Stomach (tissue), 9 donors: ENCODE measurements around the gene ZNF575. TPM values are rescaled to one million over a fixed set of nuclear protein-coding genes. Genes with fewer than 3 reads are reported as not detected.

Experiments used
- DNase-seq, 2 donors: peaks; one replicate each; pipeline versions ENCODE4 v3.0.0 to v3.0.0-alpha.2; 2013 to 2019
- H3K27ac ChIP-seq, 5 donors: fragments of 200-600 bp in 4 of 5; sonication (generic) in 4 of 5; one replicate each; pipeline ENCODE4 v1.5.1; 2013 to 2019; ENCODE audit warnings: mild to moderate bottlenecking in 1 of 5, moderate library complexity in 1 of 5
- H3K27me3 ChIP-seq, 3 donors: fragments of 200-600 bp; sonication (generic); one replicate each; pipeline ENCODE4 v1.5.1; 2017 to 2019; ENCODE audit warnings: mixed run types in 1 of 3
- H3K36me3 ChIP-seq, 4 donors: fragments of 200-600 bp; sonication (generic); 1 replicate in 3 of 4; 2 replicates in 1 of 4; pipeline ENCODE4 v1.5.1; 2016 to 2019
- H3K4me1 ChIP-seq, 4 donors: fragments of 200-600 bp; sonication (generic); one replicate each; pipeline ENCODE4 v1.5.1; 2016 to 2019
- H3K4me3 ChIP-seq, 4 donors: fragments of 200-600 bp; sonication (generic) in 3 of 4; one replicate each; pipeline ENCODE4 v1.5.1; 2016 to 2019; ENCODE audit warnings: mild to moderate bottlenecking in 1 of 4
- H3K9me3 ChIP-seq, 4 donors: fragments of 200-600 bp; sonication (generic); one replicate each; pipeline ENCODE4 v1.5.1; 2016 to 2019
- CTCF ChIP-seq, 7 experiments: fragments of 450-650 bp in 4 of 7; fragments of 200-600 bp in 3 of 7; sonication (generic) in 3 of 7; IDR thresholded peaks; one replicate each; pipeline ENCODE4 v1.5.1; 2016 to 2019; ENCODE audit warnings: antibody characterized with exemption in 7 of 7, control low read depth in 2 of 7, mild to moderate bottlenecking in 1 of 7
- EP300 ChIP-seq: sonication (generic); formaldehyde crosslinking; IDR thresholded peaks from one replicate; pipeline ENCODE4 v1.6.1; 2017; ENCODE audit warnings: antibody characterized with exemption
- POLR2A ChIP-seq, 4 donors: fragments of 450-650 bp; IDR thresholded peaks; one replicate each; pipeline ENCODE4 v1.6.1; 2016; ENCODE audit warnings: antibody characterized with exemption in 4 of 4, control low read depth in 2 of 4, mild to moderate bottlenecking in 1 of 4, moderate library complexity in 1 of 4
- POLR2AphosphoS5 ChIP-seq, 3 donors: sonication (generic); formaldehyde crosslinking; IDR thresholded peaks; one replicate each; pipeline ENCODE4 v1.6.1; 2016; ENCODE audit warnings: antibody characterized with exemption in 3 of 3
- WGBS, 5 donors: extraction: QIAGEN DNeasy Blood & Tissue Kit in 3 of 5; methylation state at CpG; one replicate each; pipeline versions ENCODE4 v1.1.5 to v1.1.7; 2013 to 2018; 5-methylcytosine and 5-hydroxymethylcytosine counted together
- intact Hi-C: fragments of 100-400 bp; cut with DNase I; formaldehyde crosslinking; loops from one replicate; pipeline ENCODE4 v1.15.1; 2023; ENCODE audit warnings: low total_unique reads
- polyA plus RNA-seq, 3 donors: library from polyadenylated mRNA; stranded (reverse); fragments of 200-250 nt; gene quantifications; one replicate each; pipeline ENCODE4 v1.2.3, GENCODE V29; 2013
- total RNA-seq, 5 donors: library from RNA; depleted of rRNA; stranded (reverse); fragments of >200 nt; gene quantifications; one replicate each; pipeline versions ENCODE4 v1.1.0 to v1.2.3, GENCODE V29; 2014 to 2016
- donor health status: healthy with polysubstance abuse.
- donor health status: Bipolar disorder and iron deficiency.
- donor health status: healthy.

The ZNF575 gene
- total and polyA plus RNA-seq, 8 donors = 0.37 to 23.5 (median 0.76) TPM; not detected in 3

- DNase-seq = no peak
- no peak overlapping the region for H3K4me3 ChIP-seq
- peak overlapping the region in 3 of 5 donors; percentile 7 to 32 (median 18) for H3K27ac ChIP-seq
- H3K9me3 ChIP-seq = no peaks in the 10 kb centered on the region
- WGBS, 5 donors = 88 to 97% (median 93%) methylated on average over 1 of the region's 1 CpG
- TF ChIP-seq POLR2AphosphoS5 (IDR thresholded peaks at IDR 0.05) = no peak
- no peak for TF ChIP-seq POLR2A (IDR thresholded peaks at IDR 0.05)
- no peak for TF ChIP-seq CTCF (IDR thresholded peaks at IDR 0.05)
- TF ChIP-seq EP300 = no peak
- peaks cover 7 to 29% (median 18%) of the 10 kb centered on the region in 4 donors for H3K4me1 ChIP-seq
- H3K27me3 ChIP-seq = no peaks in the 10 kb centered on the region
- H3K36me3 ChIP-seq = peaks cover 0 to 24% (median 20%) of the 10 kb centered on the region in 4 donors
- intact Hi-C loops = no loop called here
Observed at GRCh38 chr19:43584484-43584883, 51.5 kb downstream of the ZNF575 start.

Other genes with a start within 250 kb of the ZNF575 start
- gene CD177, start 179.5 kb upstream of the ZNF575 start, total RNA-seq = 10 to 100 TPM in 1 of 5 donors, 1 to 10 TPM in 2, not detected in 2; 2.8 to 11.3 (median 4.5) TPM
- 1 to 10 TPM in 1 of 3 donors, under 1 TPM in 1, not detected in 1; 0.25 to 1.1 TPM for gene CD177, start 179.5 kb upstream of the ZNF575 start, polyA plus RNA-seq
- not detected for gene TEX101, start 118.3 kb upstream of the ZNF575 start, total RNA-seq
- under 1 TPM in 1 of 3 donors, not detected in 2; 0.28 TPM for gene TEX101, start 118.3 kb upstream of the ZNF575 start, polyA plus RNA-seq
- under 1 TPM in 3 of 5 donors, not detected in 2; 0.29 to 0.55 (median 0.45) TPM for gene LYPD3, start 67.6 kb upstream of the ZNF575 start, total RNA-seq
- 10 to 100 TPM in 1 of 3 donors, 1 to 10 TPM in 1, under 1 TPM in 1; 0.76 to 72.4 (median 2.2) TPM for gene LYPD3, start 67.6 kb upstream of the ZNF575 start, polyA plus RNA-seq
- 10 to 100 TPM in 1 of 5 donors, 1 to 10 TPM in 3, not detected in 1; 2.0 to 55.3 (median 8.5) TPM for gene PHLDB3, start 28.4 kb upstream of the ZNF575 start, total RNA-seq
- gene PHLDB3, start 28.4 kb upstream of the ZNF575 start, polyA plus RNA-seq = 10 to 100 TPM in 2 of 3 donors, 1 to 10 TPM in 1; 9.5 to 24.9 (median 13.9) TPM
- 100 to 1,000 TPM in 1 of 5 donors, 10 to 100 TPM in 4; 43.5 to 157 (median 61.1) TPM for gene ETHE1, start 6.0 kb upstream of the ZNF575 start, total RNA-seq
- 10 to 100 TPM; 42.6 to 55.5 (median 42.8) TPM for gene ETHE1, start 6.0 kb upstream of the ZNF575 start, polyA plus RNA-seq
- 10 to 100 TPM; 10.8 to 42.5 (median 16.8) TPM for gene XRCC1, start 42.3 kb downstream of the ZNF575 start, total RNA-seq
- gene XRCC1, start 42.3 kb downstream of the ZNF575 start, polyA plus RNA-seq = 10 to 100 TPM; 13.1 to 24.3 (median 18.0) TPM
- gene PINLYP, start 42.6 kb downstream of the ZNF575 start, total RNA-seq = 10 to 100 TPM in 1 of 5 donors, 1 to 10 TPM in 2, under 1 TPM in 1, not detected in 1; 0.14 to 18.7 (median 4.3) TPM
- 10 to 100 TPM in 2 of 3 donors, 1 to 10 TPM in 1; 8.0 to 16.8 (median 15.7) TPM for gene PINLYP, start 42.6 kb downstream of the ZNF575 start, polyA plus RNA-seq
- gene IRGQ, start 62.9 kb downstream of the ZNF575 start, total RNA-seq = 10 to 100 TPM in 4 of 5 donors, 1 to 10 TPM in 1; 5.3 to 57.1 (median 25.3) TPM
- 1 to 10 TPM; 2.0 to 4.9 (median 2.6) TPM for gene IRGQ, start 62.9 kb downstream of the ZNF575 start, polyA plus RNA-seq
- 10 to 100 TPM in 3 of 5 donors, 1 to 10 TPM in 1, not detected in 1; 4.2 to 21.6 (median 15.9) TPM for gene ZNF576, start 63.4 kb downstream of the ZNF575 start, total RNA-seq
- 10 to 100 TPM; 13.7 to 18.2 (median 14.9) TPM for gene ZNF576, start 63.4 kb downstream of the ZNF575 start, polyA plus RNA-seq
- not detected for gene SRRM5, start 78.9 kb downstream of the ZNF575 start, total RNA-seq
- under 1 TPM in 2 of 3 donors, not detected in 1; 0.45 to 0.50 TPM for gene SRRM5, start 78.9 kb downstream of the ZNF575 start, polyA plus RNA-seq
- gene ZNF428, start 86.4 kb downstream of the ZNF575 start, total RNA-seq = 10 to 100 TPM in 4 of 5 donors, 1 to 10 TPM in 1; 7.8 to 72.7 (median 11.2) TPM
- gene ZNF428, start 86.4 kb downstream of the ZNF575 start, polyA plus RNA-seq = 10 to 100 TPM; 30.9 to 47.9 (median 42.8) TPM
- gene CADM4, start 106.7 kb downstream of the ZNF575 start, total RNA-seq = 1 to 10 TPM in 4 of 5 donors, not detected in 1; 4.9 to 8.6 (median 6.2) TPM
- 10 to 100 TPM in 1 of 3 donors, 1 to 10 TPM in 2; 5.0 to 14.2 (median 8.9) TPM for gene CADM4, start 106.7 kb downstream of the ZNF575 start, polyA plus RNA-seq
- gene PLAUR, start 137.0 kb downstream of the ZNF575 start, total RNA-seq = 10 to 100 TPM in 4 of 5 donors, 1 to 10 TPM in 1; 2.0 to 57.2 (median 26.1) TPM
- gene PLAUR, start 137.0 kb downstream of the ZNF575 start, polyA plus RNA-seq = 10 to 100 TPM in 2 of 3 donors, 1 to 10 TPM in 1; 9.1 to 35.9 (median 31.1) TPM
- gene IRGC, start 182.9 kb downstream of the ZNF575 start, total RNA-seq = not detected
- not detected for gene IRGC, start 182.9 kb downstream of the ZNF575 start, polyA plus RNA-seq
- 10 to 100 TPM in 3 of 5 donors, 1 to 10 TPM in 2; 3.5 to 59.4 (median 11.3) TPM for gene SMG9, start 221.8 kb downstream of the ZNF575 start, total RNA-seq
- 10 to 100 TPM; 11.8 to 27.9 (median 22.1) TPM for gene SMG9, start 221.8 kb downstream of the ZNF575 start, polyA plus RNA-seq
- 100 to 1,000 TPM in 1 of 5 donors, 10 to 100 TPM in 3, 1 to 10 TPM in 1; 3.1 to 222 (median 32.7) TPM for gene KCNN4, start 247.8 kb downstream of the ZNF575 start, total RNA-seq
- gene KCNN4, start 247.8 kb downstream of the ZNF575 start, polyA plus RNA-seq = 10 to 100 TPM in 1 of 3 donors, 1 to 10 TPM in 2; 7.6 to 22.4 (median 8.6) TPM